ENCODE data around the gene AKR1B15. TPM values are rescaled to one million over a fixed set of nuclear protein-coding genes. Genes with fewer than 3 reads are reported as not detected.
"Not testable (repeated sequence)": the region's sequence is repeated elsewhere in the genome, so short reads cannot be mapped to it uniquely, and the experiment has no call there.

AKR1B15 gene
- total RNA-seq, 1 donor from 2014 or later, result not detected

DNA sequence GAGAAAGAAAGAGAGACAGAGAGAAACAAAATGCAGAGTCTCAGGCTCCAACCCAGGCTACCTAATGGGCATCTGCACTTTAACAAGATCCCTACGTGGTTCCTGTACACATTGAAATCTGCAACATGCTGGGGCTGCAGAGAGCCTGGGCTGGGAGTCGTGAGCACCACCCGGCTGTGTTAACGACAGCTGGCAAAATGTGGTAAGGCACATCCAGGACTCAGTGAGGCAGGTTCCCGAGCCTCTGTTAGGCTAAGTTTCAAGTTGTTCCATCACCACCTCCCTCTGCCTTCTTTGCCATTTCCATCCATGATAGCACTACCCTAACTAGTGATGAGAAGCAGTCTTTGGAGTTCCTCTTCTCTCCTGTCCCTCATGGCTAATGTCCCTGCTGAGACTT is 20.2 kb upstream of the AKR1B15 start:
- intact Hi-C loops (cut with DNase I), result no loop called here
- DNase-seq (no peak), ATAC-seq (ENCODE audit: poor library complexity) (no peak)

- no peak for DNase-seq
- intact Hi-C loops (cut with DNase I), result no loop called here
- ATAC-seq (ENCODE audit: poor library complexity), result no peak
These were observed 18.4 kb upstream of the AKR1B15 start for GRCh38 chr7:134530460-134530859.

DNA sequence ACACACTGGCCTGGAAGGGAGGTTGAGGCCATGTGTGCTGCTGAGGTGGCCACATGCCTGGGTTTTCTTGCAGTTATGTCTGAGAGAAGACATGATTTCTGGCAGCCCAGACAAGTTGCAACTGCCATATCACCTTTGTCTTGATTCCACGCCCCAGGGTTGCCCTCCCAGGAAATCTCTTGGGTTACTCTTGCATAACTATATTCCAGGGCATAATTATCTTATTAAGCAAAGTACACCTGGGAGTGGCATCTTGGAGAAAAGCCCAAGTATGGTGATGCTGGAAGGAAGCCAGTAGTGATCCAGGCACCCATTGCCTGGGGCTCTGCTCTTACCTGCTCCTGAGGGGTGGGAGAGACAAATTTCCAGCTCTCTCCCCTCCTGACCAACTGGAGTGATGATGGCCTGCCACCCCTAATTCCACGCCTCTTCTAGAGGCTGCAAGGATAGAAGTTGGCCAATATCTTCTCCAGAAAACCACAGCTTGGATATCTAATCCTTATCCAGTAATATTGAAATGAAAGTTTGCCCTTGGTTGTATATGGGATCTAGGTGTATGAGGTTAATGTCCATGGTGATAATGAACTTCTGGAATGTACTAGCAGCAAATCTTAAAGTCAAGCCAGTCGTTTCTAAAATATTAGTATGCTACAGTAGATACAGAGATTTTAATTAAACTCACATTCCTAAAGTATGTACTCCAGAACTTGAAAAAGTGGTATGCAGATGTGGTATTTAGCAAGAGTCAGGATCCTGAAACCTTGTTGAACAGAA is 16.5 kb upstream of the AKR1B15 start:
- no peak for ATAC-seq (ENCODE audit: poor library complexity)
- no peak for DNase-seq
- intact Hi-C loops (cut with DNase I), result no loop called here

DNA sequence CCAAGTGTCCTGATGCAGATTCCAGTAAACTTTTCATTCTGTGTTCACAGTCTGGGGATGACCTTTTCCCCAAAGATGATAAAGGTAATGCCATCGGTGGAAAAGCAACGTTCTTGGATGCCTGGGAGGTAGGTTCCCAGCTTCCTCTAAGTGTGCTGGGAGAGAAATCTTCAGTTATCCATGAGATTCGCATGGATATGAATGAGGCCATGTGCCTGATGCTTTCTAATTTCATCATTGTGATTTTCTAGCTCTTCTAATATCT is 16.0 kb upstream of the AKR1B15 start:
- intact Hi-C loops (cut with DNase I), result no loop called here
- DNase-seq (no peak), ATAC-seq (ENCODE audit: poor library complexity) (no peak)

DNA sequence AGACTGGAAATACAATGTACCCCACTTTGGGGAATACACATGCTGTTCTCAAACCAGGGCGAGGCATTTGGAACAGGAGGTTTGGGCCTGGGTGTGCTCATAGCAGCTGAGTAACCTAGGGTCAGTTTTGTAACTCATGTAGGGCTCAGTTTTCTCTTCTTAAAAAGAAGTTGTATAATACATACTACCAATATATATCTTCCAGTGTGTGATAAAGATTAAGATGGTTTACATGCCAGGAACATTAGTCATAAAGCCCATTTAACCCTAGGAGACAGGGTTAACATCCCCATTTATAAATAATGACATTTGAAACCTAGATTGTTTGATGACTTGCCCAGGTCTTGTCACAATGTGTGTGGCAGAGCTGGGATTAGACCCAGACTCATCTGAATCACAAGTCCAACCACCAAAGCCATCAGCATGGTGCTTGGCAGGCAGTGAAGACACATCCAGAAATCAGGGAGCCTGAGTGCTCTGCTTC is 15.6 kb upstream of the AKR1B15 start:
- no peak for DNase-seq
- intact Hi-C loops (cut with DNase I), result no loop called here
- no peak for ATAC-seq (ENCODE audit: poor library complexity)

GRCh38 chr7:134534633-134535032 is 14.3 kb upstream of the AKR1B15 start:
- intact Hi-C loops (cut with DNase I), result no loop called here
- DNase-seq (no peak), ATAC-seq (ENCODE audit: poor library complexity) (no peak)

DNA sequence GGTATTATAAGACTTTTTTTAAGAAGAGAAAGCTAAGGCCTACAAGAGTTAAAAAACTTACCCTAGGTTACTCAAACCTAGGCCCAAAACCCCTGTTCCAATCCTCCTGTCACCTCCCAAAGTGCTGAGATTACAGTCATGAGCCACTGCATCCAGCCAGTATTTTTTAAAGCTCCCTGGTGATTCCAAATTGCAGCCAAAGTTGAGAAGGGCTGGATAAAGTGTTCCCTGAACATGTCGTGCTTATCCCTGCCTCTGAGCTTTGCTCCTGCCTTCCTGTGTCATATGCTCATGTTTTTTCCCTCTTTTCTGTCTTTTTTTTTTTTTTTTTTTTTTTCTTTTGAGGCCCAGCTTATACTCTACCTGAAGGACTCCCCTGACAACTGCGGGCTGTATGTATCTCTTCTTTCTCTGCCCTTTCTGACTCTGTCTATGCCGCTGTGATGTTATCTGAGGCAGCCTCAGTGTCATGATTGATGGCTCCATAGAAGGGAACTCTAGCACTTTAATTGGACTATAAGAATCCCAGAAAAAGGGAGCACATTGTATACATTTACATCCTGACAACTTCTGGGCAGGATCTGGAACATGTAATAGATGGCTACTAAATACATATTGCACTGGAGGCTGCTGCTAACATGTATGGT is 13.5 kb upstream of the AKR1B15 start:
- intact Hi-C loops (cut with DNase I), result no loop called here
- ATAC-seq (ENCODE audit: poor library complexity) (peak; percentile 82), DNase-seq (no peak)

DNA sequence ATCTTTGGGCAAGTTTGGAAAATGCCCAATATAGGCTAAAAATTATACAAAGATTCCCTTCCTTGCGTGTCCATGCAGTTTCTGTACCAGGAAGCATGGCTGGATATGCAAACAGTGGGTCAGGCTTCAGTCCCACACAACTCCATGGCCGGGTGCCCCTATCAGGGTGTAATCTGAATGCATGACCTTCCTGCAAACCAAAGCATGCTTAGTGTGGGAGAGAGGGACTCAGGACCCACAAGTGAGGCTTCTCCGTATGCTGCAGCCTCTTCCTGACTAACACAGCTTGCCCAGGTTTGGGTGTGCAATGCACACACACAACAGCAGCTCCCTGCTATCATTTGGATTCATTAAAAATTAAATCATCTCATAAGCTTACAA is 13.0 kb upstream of the AKR1B15 start:
- ATAC-seq (ENCODE audit: poor library complexity) (peak; percentile 9), DNase-seq (no peak)
- intact Hi-C loops (cut with DNase I), result no loop called here

GRCh38 chr7:134536558-134536957 is 12.4 kb upstream of the AKR1B15 start:
- intact Hi-C loops (cut with DNase I); ATAC-seq (ENCODE audit: poor library complexity); DNase-seq: not testable (repeated sequence)

DNA sequence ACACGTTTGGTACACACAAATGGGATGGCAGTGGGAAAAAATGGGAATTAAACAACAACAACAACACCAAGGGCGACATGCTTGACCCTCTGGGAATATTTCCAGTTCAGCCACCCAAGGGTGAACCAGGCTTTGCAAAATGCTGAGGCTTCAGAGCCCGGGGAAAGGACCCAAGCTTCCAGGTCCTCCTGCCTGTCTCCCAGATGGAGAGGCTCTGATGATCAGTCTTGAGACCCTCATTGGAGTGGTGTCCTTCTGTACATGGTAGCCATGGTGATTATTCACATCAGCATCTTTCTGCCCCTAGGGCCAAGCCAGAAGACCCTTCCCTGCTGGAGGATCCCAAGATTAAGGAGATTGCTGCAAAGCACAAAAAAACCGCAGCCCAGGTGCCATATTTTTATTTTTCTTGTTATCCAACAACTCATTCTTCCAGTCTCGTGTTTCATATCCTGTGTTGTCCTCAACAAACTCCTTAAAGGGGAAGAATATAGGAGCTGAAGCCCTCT is 11.6 kb upstream of the AKR1B15 start:
- intact Hi-C loops (cut with DNase I); ATAC-seq (ENCODE audit: poor library complexity); DNase-seq: not testable (repeated sequence)

- intact Hi-C loops (cut with DNase I), result loop anchor here (10.0 kb wide), 2 partner anchors 65 to 105 kb away; no protein-coding TSS in a partner anchor
- DNase-seq (no peak), ATAC-seq (ENCODE audit: poor library complexity) (no peak)
These were observed 9.4 kb upstream of the AKR1B15 start for GRCh38 chr7:134539380-134540004.

DNA sequence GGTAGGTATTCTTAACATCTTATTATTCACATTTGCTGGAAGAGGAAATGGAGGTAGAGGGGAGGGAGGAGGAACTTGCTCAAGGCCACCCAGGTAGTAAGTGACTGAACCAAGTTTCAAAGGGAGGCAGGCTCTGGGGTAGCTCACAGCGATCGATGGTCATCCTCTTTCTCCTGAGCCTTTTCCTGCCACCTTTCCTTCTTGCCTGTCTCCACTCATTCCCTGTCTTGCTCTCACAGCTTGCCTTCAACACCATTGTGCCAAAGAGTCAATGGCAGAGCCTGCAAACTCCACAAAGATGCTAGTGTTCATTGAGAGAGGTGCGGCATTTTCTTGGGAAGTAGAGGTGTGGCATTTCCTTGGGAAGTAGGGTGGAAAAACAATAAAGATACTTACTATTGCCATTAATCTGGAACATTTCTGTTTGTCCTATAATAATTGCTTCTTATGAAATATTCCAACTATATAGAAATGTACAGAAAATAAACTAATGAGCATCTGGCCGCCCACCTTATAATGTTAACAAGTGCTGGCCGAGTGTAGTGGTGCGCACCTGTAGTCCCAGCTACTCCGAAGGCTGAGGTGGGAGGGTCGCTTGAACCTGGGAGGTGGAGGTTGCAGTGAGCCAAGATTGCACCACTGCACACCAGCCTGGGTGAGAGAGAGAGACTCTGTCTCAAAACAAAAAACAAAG is 7.3 kb upstream of the AKR1B15 start:
- ATAC-seq (ENCODE audit: poor library complexity); DNase-seq: not testable (repeated sequence)
- intact Hi-C loops (cut with DNase I), result loop anchor here (10.0 kb wide), 2 partner anchors 63 to 107 kb away; no protein-coding TSS in a partner anchor

GRCh38 chr7:134542195-134542771 is 6.6 kb upstream of the AKR1B15 start:
- intact Hi-C loops (cut with DNase I), result loop anchor here (10.0 kb wide), 2 partner anchors 63 to 107 kb away; no protein-coding TSS in a partner anchor
- ATAC-seq (ENCODE audit: poor library complexity), result no peak
- DNase-seq, result no peak

DNA sequence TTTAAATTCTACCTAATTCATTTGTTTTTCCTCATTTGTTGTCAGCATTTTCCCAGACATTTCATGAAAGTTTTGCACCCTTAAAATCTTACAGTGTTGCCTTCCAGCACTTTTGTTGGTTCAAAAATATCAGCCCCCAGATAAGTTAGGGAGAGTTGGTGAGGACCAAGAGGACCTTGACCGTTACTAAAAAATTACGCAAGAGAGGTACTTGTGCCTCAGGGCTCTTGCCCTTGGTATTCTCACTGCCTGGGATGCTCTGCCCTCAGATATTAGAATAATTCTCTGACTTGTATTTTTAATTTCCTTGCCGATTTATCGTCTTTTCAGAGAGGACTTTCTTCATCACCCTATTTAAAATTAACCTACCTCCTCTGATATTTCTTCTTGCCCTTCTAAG is 3.5 kb upstream of the AKR1B15 start:
- no peak for DNase-seq
- intact Hi-C loops (cut with DNase I), result loop anchor here (10.0 kb wide), 2 partner anchors 59 to 111 kb away; no protein-coding TSS in a partner anchor
- no peak for ATAC-seq (ENCODE audit: poor library complexity)

- intact Hi-C loops (cut with DNase I), result loop anchor here (10.0 kb wide), 2 partner anchors 59 to 111 kb away; no protein-coding TSS in a partner anchor
These were observed 3.0 kb upstream of the AKR1B15 start for GRCh38 chr7:134545918-134546317.

GRCh38 chr7:134546955-134547354 is 2.0 kb upstream of the AKR1B15 start:
- ATAC-seq (ENCODE audit: poor library complexity) (no peak), DNase-seq (no peak)
- intact Hi-C loops (cut with DNase I), result loop anchor here (10.0 kb wide), 2 partner anchors 58 to 112 kb away; no protein-coding TSS in a partner anchor

More at GRCh38 chr7:134545918-134546317, 3.0 kb upstream of the AKR1B15 start:
- no peak for ATAC-seq (ENCODE audit: poor library complexity)
- DNase-seq, result no peak

GRCh38 chr7:134547397-134548054 is 1.4 kb upstream of the AKR1B15 start:
- peak; percentile 80 for DNase-seq
- ATAC-seq (ENCODE audit: poor library complexity), result peak; percentile 97
- intact Hi-C loops (cut with DNase I), result loop anchor here (10.0 kb wide), 2 partner anchors 57 to 113 kb away; no protein-coding TSS in a partner anchor

DNA sequence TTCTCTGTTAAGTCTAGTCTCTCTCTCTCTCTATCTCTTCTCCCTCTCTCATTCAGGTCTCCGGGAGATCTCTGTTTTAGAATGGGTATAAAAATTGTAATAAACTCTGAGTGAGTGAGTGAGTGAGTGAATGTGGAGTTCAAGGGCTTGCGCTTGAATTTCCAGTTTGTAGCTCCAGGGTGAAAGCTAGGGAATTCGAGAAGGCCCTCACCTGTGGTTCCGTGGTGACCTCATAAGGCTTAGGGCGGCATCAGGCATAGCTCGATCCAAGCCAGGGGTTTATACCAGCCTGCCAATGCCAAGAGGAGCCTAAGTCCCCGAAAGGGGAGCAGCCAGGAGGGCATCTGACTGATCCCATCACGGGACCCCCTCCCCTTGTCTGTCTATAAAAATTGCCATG is 456 bp downstream of the AKR1B15 start:
- no peak for DNase-seq
- no peak for ATAC-seq (ENCODE audit: poor library complexity)
- intact Hi-C loops (cut with DNase I), result loop anchor here (10.0 kb wide), 2 partner anchors 55 to 115 kb away; no protein-coding TSS in a partner anchor

Measured in Right ventricle myocardium superior (tissue), 1 donor.